ENCODE results near the gene AKAP6.

GRCh38 chr14:32366256-32366879 is 37.3 kb downstream of the AKAP6 start:
- TF ChIP-seq CTCF (IDR thresholded peaks at IDR 0.05) (peak in 1 of 4 donors; percentile 4), POLR2A (IDR thresholded peaks at IDR 0.05) (no peak)

All from right lobe of liver (tissue), 4 donors.